Trophoblast cell (in vitro differentiated cells and primary cell): Measurements from ENCODE around the gene SARS1.

Experiments
- DNase-seq, 2 donors: peaks; one replicate each; pipeline ENCODE4 v3.0.0-alpha.2; 2016
- H2AFZ ChIP-seq: 2 replicates; pipeline ENCODE4 v1.6.1; 2013; ENCODE audit warnings: low read length, moderate library complexity, mild to moderate bottlenecking; ENCODE audit not compliant: insufficient read depth, poor library complexity
- H2AK5ac ChIP-seq: 2 replicates; pipeline ENCODE4 v1.6.1; 2013; ENCODE audit warnings: mild to moderate bottlenecking, low read length
- H2BK120ac ChIP-seq: 2 replicates; pipeline ENCODE4 v1.6.1; 2013; ENCODE audit warnings: low read length, mild to moderate bottlenecking, moderate library complexity; ENCODE audit not compliant: insufficient read depth, poor library complexity
- H2BK12ac ChIP-seq: 2 replicates; pipeline ENCODE4 v1.6.1; 2013; ENCODE audit warnings: mild to moderate bottlenecking, low read length, moderate library complexity
- H2BK5ac ChIP-seq: 2 replicates; pipeline ENCODE4 v1.6.1; 2013; ENCODE audit warnings: low read length, low read depth, moderate library complexity, mild to moderate bottlenecking; ENCODE audit not compliant: poor library complexity
- H3K14ac ChIP-seq: 2 replicates; pipeline ENCODE4 v1.6.1; 2013; ENCODE audit warnings: mild to moderate bottlenecking, low read length
- H3K18ac ChIP-seq: 2 replicates; pipeline ENCODE4 v1.6.1; 2013; ENCODE audit warnings: mild to moderate bottlenecking, low read length
- H3K23ac ChIP-seq: 2 replicates; pipeline ENCODE4 v1.6.1; 2013; ENCODE audit warnings: low read length
- H3K27ac ChIP-seq: 2 replicates; pipeline ENCODE4 v1.5.1; 2013; ENCODE audit warnings: low read depth, mild to moderate bottlenecking, inconsistent platforms, low read length, moderate library complexity
- H3K27me3 ChIP-seq: 2 replicates; pipeline ENCODE4 v1.6.1; 2013; ENCODE audit warnings: inconsistent platforms, mild to moderate bottlenecking, low read length, moderate library complexity; ENCODE audit not compliant: insufficient read depth
- H3K36me3 ChIP-seq, 2 experiments: 1 replicate in 1 of 2; 2 replicates in 1 of 2; pipeline ENCODE4 v1.6.1; 2013; ENCODE audit warnings: low read length in 2 of 2, mild to moderate bottlenecking in 2 of 2, moderate library complexity in 1 of 2; ENCODE audit not compliant: insufficient read depth in 2 of 2, control insufficient read depth in 1 of 2
- H3K4ac ChIP-seq: 2 replicates; pipeline ENCODE4 v1.6.1; 2013; ENCODE audit warnings: low read depth, mild to moderate bottlenecking, low read length, moderate library complexity
- H3K4me1 ChIP-seq, 2 experiments: 1 replicate in 1 of 2; 2 replicates in 1 of 2; pipeline ENCODE4 v1.6.1; 2013; ENCODE audit warnings: low read length in 2 of 2, mild to moderate bottlenecking in 2 of 2, moderate library complexity in 1 of 2; ENCODE audit not compliant: insufficient read depth in 2 of 2, control insufficient read depth in 1 of 2
- H3K4me2 ChIP-seq: 2 replicates; pipeline ENCODE4 v1.6.1; 2013; ENCODE audit warnings: inconsistent platforms, mild to moderate bottlenecking, low read length, moderate library complexity
- H3K4me3 ChIP-seq: 2 replicates; pipeline ENCODE4 v1.5.1; 2013; ENCODE audit warnings: mild to moderate bottlenecking, low read depth, low read length, inconsistent platforms
- H3K79me1 ChIP-seq: one replicate; pipeline ENCODE4 v1.6.1; 2013; ENCODE audit warnings: low read length
- H3K79me2 ChIP-seq: 2 replicates; pipeline ENCODE4 v1.6.1; 2013; ENCODE audit warnings: low read length, mild to moderate bottlenecking; ENCODE audit not compliant: control insufficient read depth, insufficient read depth, poor library complexity
- H3K9ac ChIP-seq: 2 replicates; pipeline ENCODE4 v1.6.1; 2013; ENCODE audit warnings: mild to moderate bottlenecking, low read length
- H3K9me3 ChIP-seq: 2 replicates; pipeline ENCODE4 v1.6.1; 2013; ENCODE audit warnings: low read depth, mild to moderate bottlenecking, control low read depth, inconsistent platforms, low read length; ENCODE audit not compliant: insufficient read depth
- H4K12ac ChIP-seq: 2 replicates; pipeline ENCODE4 v1.6.1; 2013; ENCODE audit warnings: low read depth, mild to moderate bottlenecking, low read length, moderate library complexity
- H4K8ac ChIP-seq: 2 replicates; pipeline ENCODE4 v1.6.1; 2013; ENCODE audit warnings: low read depth, mild to moderate bottlenecking, low read length, moderate library complexity
- H4K91ac ChIP-seq: one replicate; pipeline ENCODE4 v1.6.1; 2013; ENCODE audit warnings: low read depth, mild to moderate bottlenecking, low read length, moderate library complexity
- WGBS: extraction: QIAGEN DNeasy Blood & Tissue Kit; methylation state at CpG from one replicate; pipeline ENCODE4 v1.1.7; 2013; ENCODE audit warnings: missing lambda C conversion rate; ENCODE audit not compliant: insufficient read length, insufficient coverage; ENCODE audit errors: extremely low coverage; 5-methylcytosine and 5-hydroxymethylcytosine counted together

Gene SARS1

GRCh38 chr1:109272021-109272799 is 58.5 kb downstream of the SARS1 start:
- Histone ChIP-seq H3K4me1 (peaks cover 30 to 34% of the 10 kb centered on the region in 2 experiments), H3K9ac (no peak overlapping the region), H2BK5ac (peak overlapping the region; percentile 44), H3K14ac (peak overlapping the region; percentile 63), H2BK120ac (peak overlapping the region; percentile 65), H3K79me1 (peaks cover 37% of the 10 kb centered on the region), H3K4me2 (no peak overlapping the region), H3K36me3 (peaks cover 51 to 59% of the 10 kb centered on the region in 2 experiments), H4K91ac (peak overlapping the region; percentile 83), H3K9me3 (peaks cover 14% of the 10 kb centered on the region), H3K27me3 (no peaks in the 10 kb centered on the region), H3K18ac (peak overlapping the region; percentile 74), H3K4me3 (no peak overlapping the region), H2AFZ (no peak overlapping the region), H3K23ac (no peak overlapping the region), H2AK5ac (peak overlapping the region; percentile 75), H3K4ac (peak overlapping the region; percentile 35), H3K79me2 (peaks cover 4% of the 10 kb centered on the region), H4K8ac (peak overlapping the region; percentile 49), H4K12ac (no peak overlapping the region), H2BK12ac (peak overlapping the region; percentile 87), H3K27ac (no peak overlapping the region)
- no peak for DNase-seq
- no CpG with 5 or more reads among the region's 13 CpGs for WGBS

DNA sequence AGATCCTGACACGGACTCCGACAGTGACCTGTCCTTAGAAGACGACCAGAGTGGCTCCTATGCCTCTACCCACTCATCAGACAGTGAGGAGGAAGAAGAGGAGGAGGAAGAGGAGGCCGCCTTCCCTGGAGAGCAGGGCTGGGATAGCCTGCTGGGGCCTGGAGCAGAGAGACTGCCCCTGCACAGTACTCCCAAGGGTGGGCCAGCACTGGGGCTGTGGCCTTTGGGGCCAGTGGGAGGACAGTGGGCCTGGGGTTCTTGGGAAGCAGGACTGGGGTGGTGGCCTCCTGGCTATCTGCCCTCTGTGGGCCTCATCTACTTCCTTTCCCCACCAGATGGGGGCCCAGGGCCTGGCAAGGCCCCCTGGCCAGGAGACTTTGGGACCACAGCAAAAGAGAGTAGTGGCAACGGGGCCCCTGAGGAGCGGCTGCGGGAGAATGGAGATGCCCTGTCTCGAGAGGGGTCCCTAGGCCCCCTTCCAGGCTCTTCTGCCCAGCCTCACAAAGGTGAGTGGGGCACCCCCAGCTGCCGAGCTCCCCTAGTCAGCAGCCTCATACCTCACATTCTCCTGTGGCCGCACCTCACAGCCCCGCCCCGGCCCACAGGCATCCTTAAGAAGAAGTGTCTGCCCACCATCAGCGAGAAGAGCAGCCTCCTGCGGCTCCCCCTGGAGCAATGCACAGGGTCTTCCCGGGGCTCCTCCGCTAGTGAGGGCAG is 59.3 kb downstream of the SARS1 start:
- no peaks in the 10 kb centered on the region for H3K27me3 ChIP-seq
- peaks cover 11% of the 10 kb centered on the region for H3K9me3 ChIP-seq
- peak overlapping the region; percentile 44 for H2BK5ac ChIP-seq
- H2AFZ ChIP-seq: no peak overlapping the region
- no peak overlapping the region for H3K23ac ChIP-seq
- no peak overlapping the region for H3K4me2 ChIP-seq
- H4K12ac ChIP-seq: peak overlapping the region; percentile 6
- H3K79me1 ChIP-seq: peaks cover 36% of the 10 kb centered on the region
- H3K4me3 ChIP-seq: no peak overlapping the region
- WGBS: no CpG with 5 or more reads among the region's 16 CpGs
- peaks cover 49 to 58% of the 10 kb centered on the region in 2 experiments for H3K36me3 ChIP-seq
- no peak overlapping the region for H3K9ac ChIP-seq
- DNase-seq: no peak
- peak overlapping the region; percentile 35 for H3K4ac ChIP-seq
- peak overlapping the region; percentile 63 for H3K14ac ChIP-seq
- H2BK120ac ChIP-seq: peak overlapping the region; percentile 65
- H3K18ac ChIP-seq: peak overlapping the region; percentile 74
- H3K27ac ChIP-seq: no peak overlapping the region
- peak overlapping the region; percentile 83 for H4K91ac ChIP-seq
- H2AK5ac ChIP-seq: peak overlapping the region; percentile 75
- peaks cover 33 to 37% of the 10 kb centered on the region in 2 experiments for H3K4me1 ChIP-seq
- peak overlapping the region; percentile 49 for H4K8ac ChIP-seq
- peaks cover 4% of the 10 kb centered on the region for H3K79me2 ChIP-seq
- H2BK12ac ChIP-seq: peak overlapping the region; percentile 87

DNA sequence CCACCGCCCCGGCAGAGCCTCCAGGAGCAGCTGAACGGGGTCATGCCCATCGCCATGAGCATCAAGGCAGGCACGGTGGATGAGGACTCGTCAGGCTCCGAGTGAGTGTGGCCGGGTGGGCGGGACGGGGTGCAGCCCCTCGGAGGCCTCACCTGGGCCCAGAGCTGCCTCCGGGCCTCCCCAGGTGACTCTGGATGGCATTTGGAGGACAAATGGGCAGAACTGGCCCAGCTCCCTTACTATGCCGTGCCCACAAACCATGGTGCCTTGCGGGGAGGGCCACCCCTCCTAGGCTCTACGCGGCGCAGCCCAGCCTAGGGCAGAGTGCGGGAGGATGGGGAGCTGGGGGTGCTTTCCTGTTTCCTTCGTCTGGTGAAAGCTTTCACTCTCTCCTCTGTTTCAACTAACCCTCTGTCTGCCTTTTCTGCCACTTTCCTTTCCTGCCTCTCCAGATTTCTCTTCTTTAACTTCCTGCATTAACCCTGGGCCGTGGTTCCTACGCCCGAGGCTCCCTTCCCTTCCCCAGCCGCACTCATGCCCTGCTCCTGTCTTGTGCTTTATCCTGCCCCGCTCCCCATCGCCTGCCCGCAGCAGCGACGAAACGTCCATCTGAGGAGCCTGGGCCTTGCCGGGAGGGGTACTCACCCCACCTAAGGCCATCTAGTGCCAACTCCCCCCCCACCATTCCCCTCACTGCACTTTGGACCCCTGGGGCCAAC is 60.0 kb downstream of the SARS1 start:
- peak in 1 of 2 donors; percentile 47 for DNase-seq
- H4K91ac ChIP-seq: peak overlapping the region; percentile 83
- H2BK5ac ChIP-seq: peak overlapping the region; percentile 37
- peak overlapping the region; percentile 65 for H2BK120ac ChIP-seq
- H2AK5ac ChIP-seq: peak overlapping the region; percentile 86
- peak overlapping the region; percentile 99 for H3K27ac ChIP-seq
- H3K9ac ChIP-seq: no peak overlapping the region
- H3K27me3 ChIP-seq: no peaks in the 10 kb centered on the region
- no peak overlapping the region for H3K23ac ChIP-seq
- H3K4me2 ChIP-seq: peak overlapping the region; percentile 3
- no CpG with 5 or more reads among the region's 30 CpGs for WGBS
- peaks cover 47 to 55% of the 10 kb centered on the region in 2 experiments for H3K36me3 ChIP-seq
- H4K8ac ChIP-seq: peak overlapping the region; percentile 51
- H3K4me1 ChIP-seq: peaks cover 33 to 39% of the 10 kb centered on the region in 2 experiments
- peak overlapping the region; percentile 42 for H3K18ac ChIP-seq
- H3K14ac ChIP-seq: peak overlapping the region; percentile 75
- H3K9me3 ChIP-seq: peaks cover 4% of the 10 kb centered on the region
- peaks cover 4% of the 10 kb centered on the region for H3K79me2 ChIP-seq
- no peak overlapping the region for H3K4me3 ChIP-seq
- H3K79me1 ChIP-seq: peaks cover 36% of the 10 kb centered on the region
- peak overlapping the region; percentile 7 for H3K4ac ChIP-seq
- peak overlapping the region; percentile 5 for H4K12ac ChIP-seq
- H2BK12ac ChIP-seq: peak overlapping the region; percentile 53
- no peak overlapping the region for H2AFZ ChIP-seq
